Caco-2 (cell line): Measurements from ENCODE around the gene HIVEP1. TPM values are rescaled to one million over a fixed set of nuclear protein-coding genes. Genes with fewer than 3 reads are reported as not detected.

Source experiments
- BruUV-seq: library from RNA; stranded (reverse); fragments of 400-500 nt; replicated peaks from 2 replicates; lab custom pipeline; 2021; lab: Mats Ljungman, UMichigan
- CTCF ChIA-PET: fragments of 300-600 bp; sonication (Branson Sonifier 250); formaldehyde crosslinking; loops from one replicate; lab custom pipeline; 2022; ENCODE audit warnings: antibody characterized with exemption; lab: Charles Lee
- POLR2A ChIA-PET: fragments of 300-600 bp; sonication (Branson Sonifier 250); formaldehyde crosslinking; loops from one replicate; lab custom pipeline; 2022; ENCODE audit warnings: antibody characterized with exemption; lab: Charles Lee
- DNase-seq, 2 experiments: peaks; one replicate each; pipeline versions ENCODE4 v3.0.0 to v3.0.0-alpha.2; 2020 to 2022
- H3K27me3 ChIP-seq: replicated peaks from 2 replicates; pipeline ENCODE4 v1.6.0; 2011; ENCODE audit warnings: low read length; ENCODE audit not compliant: control insufficient read depth, insufficient read depth
- H3K36me3 ChIP-seq: 2 replicates; pipeline ENCODE4 v1.5.1; 2011; ENCODE audit warnings: low read length; ENCODE audit not compliant: control insufficient read depth, insufficient read depth
- H3K4me1 ChIP-seq: fragments of 250-450 bp; sonication (Bioruptor Pico); 2 replicates; pipeline ENCODE4 v1.5.1; 2020; ENCODE audit warnings: mild to moderate bottlenecking
- H3K4me3 ChIP-seq: 2 replicates; pipeline ENCODE4 v1.5.1; 2011; ENCODE audit warnings: low read depth, mild to moderate bottlenecking, control low read depth, low read length
- H3K9me3 ChIP-seq: fragments of 250-450 bp; sonication (Bioruptor Pico); 2 replicates; pipeline ENCODE4 v1.5.1; 2020; ENCODE audit warnings: mild to moderate bottlenecking, moderate library complexity
- H3K27ac Mint-ChIP-seq: one replicate; pipeline ENCODE4 v1.8.0; 2022; ENCODE audit warnings: mixed read lengths; ENCODE audit not compliant: unreplicated experiment
- H3K27me3 Mint-ChIP-seq: one replicate; pipeline ENCODE4 v1.8.0; 2022; ENCODE audit warnings: mixed read lengths; ENCODE audit not compliant: insufficient read depth, unreplicated experiment
- H3K36me3 Mint-ChIP-seq: one replicate; pipeline ENCODE4 v1.8.0; 2022; ENCODE audit warnings: mild to moderate bottlenecking, mixed read lengths; ENCODE audit not compliant: insufficient read depth, unreplicated experiment
- H3K4me1 Mint-ChIP-seq: one replicate; pipeline ENCODE4 v1.8.0; 2022; ENCODE audit warnings: low read depth, mixed read lengths; ENCODE audit not compliant: unreplicated experiment
- H3K4me3 Mint-ChIP-seq: one replicate; pipeline ENCODE4 v1.8.0; 2022; ENCODE audit warnings: mild to moderate bottlenecking, moderate library complexity, mixed read lengths; ENCODE audit not compliant: unreplicated experiment
- H3K9me3 Mint-ChIP-seq: one replicate; pipeline ENCODE4 v1.8.0; 2022; ENCODE audit warnings: mixed read lengths; ENCODE audit not compliant: unreplicated experiment
- CTCF ChIP-seq, 2 experiments: fragments of 200-600 bp in 1 of 2; IDR thresholded peaks; 1 replicate in 1 of 2; 2 replicates in 1 of 2; pipeline versions ENCODE4 v1.5.1 to v1.8.0; 2011 to 2022; ENCODE audit warnings: antibody characterized with exemption in 1 of 2, control low read depth in 1 of 2, inconsistent platforms in 1 of 2, low read depth in 1 of 2, low read length in 1 of 2, mild to moderate bottlenecking in 1 of 2, moderate library complexity in 1 of 2; ENCODE audit not compliant: insufficient read depth in 1 of 2, severe bottlenecking in 1 of 2, unreplicated experiment in 1 of 2
- intact Hi-C: fragments of 100-400 bp; cut with micrococcal nuclease; formaldehyde crosslinking; loops from one replicate; pipeline ENCODE4 v1.10.0; 2022; ENCODE audit not compliant: unreplicated experiment
- total RNA-seq: library from RNA; stranded (reverse); gene quantifications from 2 replicates; pipeline ENCODE4 v1.2.3, GENCODE V29; 2022

The HIVEP1 gene
- total RNA-seq, 1 experiment from 2014 or later, result 22.8 TPM

- H3K4me3 Mint-ChIP-seq, result no peak overlapping the region
- H3K27ac Mint-ChIP-seq, result no peak overlapping the region
- H3K9me3 Mint-ChIP-seq, result peaks cover 20% of the 10 kb centered on the region
- POLR2A ChIA-PET, result no interaction called here
- TF ChIP-seq CTCF (IDR thresholded peaks at IDR 0.05; ENCODE audit: insufficient read depth in 1 of 2, low read depth in 1 of 2, low read length in 1 of 2, severe bottlenecking in 1 of 2, unreplicated experiment in 1 of 2), result no peak
- Histone ChIP-seq H3K9me3 (peaks cover 8% of the 10 kb centered on the region), H3K36me3 (no peaks in the 10 kb centered on the region), H3K4me1 (peaks cover 18% of the 10 kb centered on the region), H3K4me3 (no peak overlapping the region), H3K27me3 (no peaks in the 10 kb centered on the region)
- DNase-seq, result no peak
- peaks cover 10% of the 10 kb centered on the region for H3K4me1 Mint-ChIP-seq
- intact Hi-C loops, result no loop called here
- no peaks in the 10 kb centered on the region for H3K27me3 Mint-ChIP-seq
- H3K36me3 Mint-ChIP-seq, result no peaks in the 10 kb centered on the region
- no TSS peak for BruUV-seq
- CTCF ChIA-PET, result no interaction called here
These were observed 20.9 kb downstream of the HIVEP1 start for GRCh38 chr6:12032783-12033573.

- ChIA-PET POLR2A (no interaction called here), CTCF (no interaction called here)
- Mint-ChIP-seq H3K27ac (peak overlapping the region; percentile 21), H3K9me3 (peaks cover 20% of the 10 kb centered on the region), H3K4me1 (peaks cover 10% of the 10 kb centered on the region), H3K4me3 (no peak overlapping the region), H3K27me3 (no peaks in the 10 kb centered on the region), H3K36me3 (no peaks in the 10 kb centered on the region)
- BruUV-seq, result no TSS peak
- TF ChIP-seq CTCF (IDR thresholded peaks at IDR 0.05; ENCODE audit: insufficient read depth in 1 of 2, low read depth in 1 of 2, low read length in 1 of 2, severe bottlenecking in 1 of 2, unreplicated experiment in 1 of 2), result no peak
- peaks cover 18% of the 10 kb centered on the region for H3K4me1 ChIP-seq
- no peaks in the 10 kb centered on the region for H3K36me3 ChIP-seq
- DNase-seq, result peak in 1 of 2 experiments; percentile 9
- intact Hi-C loops, result no loop called here
- H3K9me3 ChIP-seq, result peaks cover 8% of the 10 kb centered on the region
- no peak overlapping the region for H3K4me3 ChIP-seq
- no peaks in the 10 kb centered on the region for H3K27me3 ChIP-seq
These were observed 21.7 kb downstream of the HIVEP1 start for GRCh38 chr6:12033770-12034169.

GRCh38 chr6:12034349-12034748 is 22.2 kb downstream of the HIVEP1 start:
- no peaks in the 10 kb centered on the region for H3K36me3 ChIP-seq
- Mint-ChIP-seq H3K9me3 (peaks cover 16% of the 10 kb centered on the region), H3K36me3 (no peaks in the 10 kb centered on the region), H3K4me3 (no peak overlapping the region), H3K27ac (peak overlapping the region; percentile 50), H3K27me3 (no peaks in the 10 kb centered on the region), H3K4me1 (peaks cover 10% of the 10 kb centered on the region)
- no peak for TF ChIP-seq CTCF (IDR thresholded peaks at IDR 0.05; ENCODE audit: insufficient read depth in 1 of 2, low read depth in 1 of 2, low read length in 1 of 2, severe bottlenecking in 1 of 2, unreplicated experiment in 1 of 2)
- DNase-seq, result no peak
- H3K4me1 ChIP-seq, result peaks cover 18% of the 10 kb centered on the region
- no peaks in the 10 kb centered on the region for H3K27me3 ChIP-seq
- intact Hi-C loops, result no loop called here
- peaks cover 8% of the 10 kb centered on the region for H3K9me3 ChIP-seq
- ChIA-PET POLR2A (no interaction called here), CTCF (interaction anchor here (0.7 kb wide), 1 partner anchor 378 kb away, joined by 4 read pairs; no protein-coding TSS in a partner anchor)
- BruUV-seq, result no TSS peak
- no peak overlapping the region for H3K4me3 ChIP-seq
